Skin of body (tissue), 2 donors: Measurements from ENCODE around the gene IVD. TPM values are rescaled to one million over a fixed set of nuclear protein-coding genes. Genes with fewer than 3 reads are reported as not detected.

Source experiments
- DNase-seq: peaks from one replicate; lab custom pipeline; 2025; lab: John Stamatoyannopoulos, UW
- total RNA-seq: library from RNA; depleted of rRNA; stranded (reverse); fragments of >200 nt; gene quantifications from one replicate; pipeline ENCODE4 v1.2.3, GENCODE V29; 2014

IVD gene
- total RNA-seq, 1 donor from 2014 or later: 33.9 TPM

GRCh38 chr15:40456299-40456712, 50.7 kb downstream of the IVD start:
- DNase-seq: no peak

- no peak for DNase-seq
Measured at GRCh38 chr15:40456738-40457137, 51.1 kb downstream of the IVD start.

- DNase-seq: no peak
Measured at GRCh38 chr15:40458495-40459371, 53.1 kb downstream of the IVD start.

- no peak for DNase-seq
Measured at GRCh38 chr15:40459391-40460015, 53.9 kb downstream of the IVD start.

- no peak for DNase-seq
Measured at GRCh38 chr15:40460404-40460803, 54.8 kb downstream of the IVD start.

- DNase-seq: no peak
Measured at GRCh38 chr15:40461958-40462357, 56.4 kb downstream of the IVD start.

- no peak for DNase-seq
Measured at GRCh38 chr15:40463279-40463678, 57.7 kb downstream of the IVD start.

GRCh38 chr15:40463886-40464545, 58.4 kb downstream of the IVD start:
- no peak for DNase-seq

GRCh38 chr15:40464595-40465185, 59.1 kb downstream of the IVD start:
- no peak for DNase-seq

- DNase-seq: no peak
Measured at GRCh38 chr15:40465939-40466338, 60.3 kb downstream of the IVD start.

GRCh38 chr15:40466426-40467260, 61.0 kb downstream of the IVD start:
- DNase-seq: no peak

- no peak for DNase-seq
Measured at GRCh38 chr15:40467261-40467615, 61.6 kb downstream of the IVD start.

GRCh38 chr15:40468898-40469331, 63.3 kb downstream of the IVD start:
- no peak for DNase-seq

- no peak for DNase-seq
Measured at GRCh38 chr15:40469776-40470390, 64.3 kb downstream of the IVD start.

- peak; percentile 54 for DNase-seq
Measured at GRCh38 chr15:40470423-40471104, 65.0 kb downstream of the IVD start, which contains the start of gene CHST14. Gene CHST14 (plus strand): TSS chr15:40470984. CDS start chr15:40471214, 230 bp downstream.

Other genes with a start within 250 kb of the IVD start
- gene BUB1B, start 244.7 kb upstream of the IVD start, total RNA-seq: 17.6 TPM
- 8.4 TPM for gene PAK6, start 166.7 kb upstream of the IVD start, total RNA-seq
- gene ANKRD63, start 122.7 kb upstream of the IVD start, total RNA-seq: not detected
- 5.2 TPM for gene PLCB2, start 97.9 kb upstream of the IVD start, total RNA-seq
- gene INAFM2, start 82.1 kb upstream of the IVD start, total RNA-seq: 9.3 TPM
- gene CCDC9B, start 64.9 kb upstream of the IVD start, total RNA-seq: 5.3 TPM
- gene PHGR1, start 54.8 kb upstream of the IVD start, total RNA-seq: not detected
- gene DISP2, start 47.6 kb upstream of the IVD start, total RNA-seq: 0.79 TPM
- 15.1 TPM for gene KNSTRN, start 23.1 kb upstream of the IVD start, total RNA-seq
- 9.3 TPM for gene BAHD1, start 35.2 kb downstream of the IVD start, total RNA-seq
- 5.5 TPM for gene CHST14, start 65.2 kb downstream of the IVD start, total RNA-seq
- gene CCDC32, start 159.2 kb downstream of the IVD start, total RNA-seq: 15.0 TPM
- gene RPUSD2, start 163.5 kb downstream of the IVD start, total RNA-seq: 5.8 TPM
- gene KNL1, start 188.5 kb downstream of the IVD start, total RNA-seq: 11.8 TPM